K562 (cell line): ENCODE results near the gene BPI. TPM values are rescaled to one million over a fixed set of nuclear protein-coding genes. Genes with fewer than 3 reads are reported as not detected.

Experiments used
- ESRRB ChIP-seq: fragments of 250-450 bp; sonication (Bioruptor Pico); IDR thresholded peaks from 2 replicates; pipeline ENCODE4 v1.5.0; 2020; ENCODE audit warnings: mild to moderate bottlenecking, moderate library complexity, borderline replicate concordance
- GATAD2A ChIP-seq: fragments of 450-650 bp; IDR thresholded peaks from 2 replicates; pipeline ENCODE4 v1.6.1; 2017
- HDAC6 ChIP-seq: IDR thresholded peaks from 2 replicates; pipeline ENCODE4 v1.6.1; 2012; ENCODE audit warnings: low read depth, mild to moderate bottlenecking, control low read depth, inconsistent platforms, low read length, moderate library complexity
- IFI16 ChIP-seq: fragments of 250-450 bp; sonication (Bioruptor Pico); IDR thresholded peaks from 2 replicates; pipeline ENCODE4 v2.1.2; 2022; ENCODE audit warnings: mild to moderate bottlenecking, inconsistent platforms
- PHF21A ChIP-seq: fragments of 450-650 bp; IDR thresholded peaks from 2 replicates; pipeline ENCODE4 v1.6.1; 2017; ENCODE audit warnings: low read depth, borderline replicate concordance
- PTBP1 ChIP-seq: fragments of 200-400 bp; formaldehyde crosslinking; IDR thresholded peaks from 2 replicates; pipeline ENCODE4 v1.6.1; 2017; ENCODE audit warnings: low read depth, low read length
- RBFOX2 ChIP-seq: fragments of 200-400 bp; formaldehyde crosslinking; IDR thresholded peaks from 2 replicates; pipeline ENCODE4 v1.6.1; 2017; ENCODE audit warnings: low read depth, mild to moderate bottlenecking, low read length, moderate library complexity
- TBL1XR1 ChIP-seq, 2 experiments: IDR thresholded peaks; 2 replicates each; pipeline ENCODE4 v1.6.1; 2012; ENCODE audit warnings: improper control_type of control experiment in 2 of 2, low read length in 2 of 2, mild to moderate bottlenecking in 1 of 2
- U2AF1 ChIP-seq: fragments of 200-400 bp; formaldehyde crosslinking; optimal IDR thresholded peaks from 2 replicates; pipeline ENCODE3; 2017; ENCODE audit warnings: mild to moderate bottlenecking, low read depth, low read length, moderate library complexity
- ZBTB8A ChIP-seq: fragments of 450-650 bp; IDR thresholded peaks from 2 replicates; pipeline ENCODE4 v1.6.1; 2018; ENCODE audit warnings: mild to moderate bottlenecking, moderate library complexity; ENCODE audit not compliant: partially characterized antibody
- ZFP1 ChIP-seq: fragments of 450-650 bp; formaldehyde crosslinking; IDR thresholded peaks from 2 replicates; pipeline ENCODE4 v1.4.0; 2020; ENCODE audit warnings: mild to moderate bottlenecking, mixed read lengths
- ZNF3 ChIP-seq: fragments of 250-450 bp; sonication (Bioruptor Pico); IDR thresholded peaks from 2 replicates; pipeline ENCODE4 v1.5.0; 2021; ENCODE audit warnings: mild to moderate bottlenecking, moderate library complexity
- ZNF324 ChIP-seq: fragments of 250-450 bp; sonication (Bioruptor Pico); IDR thresholded peaks from 2 replicates; pipeline ENCODE4 v1.4.0; 2020; ENCODE audit warnings: mild to moderate bottlenecking
- polyA plus RNA-seq, 8 experiments: library from polyadenylated mRNA; depleted of rRNA in 4 of 8; stranded (reverse) in 5 of 8; unstranded in 3 of 8; fragments of >200 nt; fragmentation: Nextera tagmentation in 2 of 8; fragmentation: Illumina TruSeq in 1 of 8; extraction: Ambion mirVana in 2 of 8; extraction: Trizol in 1 of 8; gene quantifications; 2 replicates each; pipeline versions ENCODE4 v1.2.1 to v1.2.3, GENCODE V29; 2011 to 2014; ENCODE audit warnings: inconsistent platforms in 1 of 8, missing spikeins in 1 of 8
- total RNA-seq, 7 experiments: library from RNA; depleted of rRNA in 6 of 7; stranded (reverse); fragments of >200 nt in 6 of 7; fragmentation: Illumina TruSeq in 2 of 7; extraction: Trizol in 2 of 7; gene quantifications; 2 replicates each; pipeline versions ENCODE4 v1.2.1 to v1.2.3, GENCODE V29; 2011 to 2021; ENCODE audit warnings: low replicate concordance in 1 of 7
- TF ChIP-seq, protein P1 (sequence below), 2 experiments: fragments of 450-650 bp; IDR thresholded peaks; 2 replicates each; pipeline ENCODE4 v1.6.1; 2016
- TF ChIP-seq, protein P2 (sequence below): IDR thresholded peaks from 2 replicates; pipeline ENCODE4 v1.6.1; 2011; ENCODE audit warnings: borderline replicate concordance, low read depth, mild to moderate bottlenecking, moderate library complexity, low read length; ENCODE audit not compliant: insufficient read depth, poor library complexity, severe bottlenecking
- TF ChIP-seq, protein P3 (sequence below): fragments of 250-450 bp; sonication (Bioruptor Pico); IDR thresholded peaks from 2 replicates; pipeline ENCODE4 v1.4.0; 2020; ENCODE audit warnings: mild to moderate bottlenecking, moderate library complexity
- TF ChIP-seq, protein P4 (sequence below), 2 experiments: fragments of 250-450 bp in 1 of 2; fragments of 450-650 bp in 1 of 2; sonication (Bioruptor Pico) in 1 of 2; IDR thresholded peaks; 2 replicates each; pipeline versions ENCODE4 v1.6.1 to v1.8.0; 2016 to 2021; ENCODE audit warnings: mild to moderate bottlenecking in 2 of 2, moderate library complexity in 2 of 2, missing compliant biosample characterization in 1 of 2, missing genetic modification characterization in 1 of 2
- TF ChIP-seq, protein P5 (sequence below), 2 experiments: fragments of 200-800 bp in 1 of 2; sonication (Bioruptor generic) in 1 of 2; sonication (generic) in 1 of 2; formaldehyde crosslinking in 1 of 2; IDR thresholded peaks in 1 of 2; conservative IDR thresholded peaks in 1 of 2; 2 replicates each; pipeline versions ENCODE4 v1.5.0 to v1.6.1; 2016 to 2020; ENCODE audit warnings: missing compliant biosample characterization in 1 of 2, missing genetic modification characterization in 1 of 2, missing genetic modification reagents in 1 of 2
- TF ChIP-seq, protein P6 (sequence below): fragments of 450-650 bp; IDR thresholded peaks from 2 replicates; pipeline ENCODE4 v1.6.1; 2016; ENCODE audit warnings: low read depth, mild to moderate bottlenecking, moderate library complexity

The BPI gene
- total and polyA plus RNA-seq, 9 of the 15 experiments (the other 6 are each of a cell fraction or from before 2014, with no cell fraction given) = not detected

DNA sequence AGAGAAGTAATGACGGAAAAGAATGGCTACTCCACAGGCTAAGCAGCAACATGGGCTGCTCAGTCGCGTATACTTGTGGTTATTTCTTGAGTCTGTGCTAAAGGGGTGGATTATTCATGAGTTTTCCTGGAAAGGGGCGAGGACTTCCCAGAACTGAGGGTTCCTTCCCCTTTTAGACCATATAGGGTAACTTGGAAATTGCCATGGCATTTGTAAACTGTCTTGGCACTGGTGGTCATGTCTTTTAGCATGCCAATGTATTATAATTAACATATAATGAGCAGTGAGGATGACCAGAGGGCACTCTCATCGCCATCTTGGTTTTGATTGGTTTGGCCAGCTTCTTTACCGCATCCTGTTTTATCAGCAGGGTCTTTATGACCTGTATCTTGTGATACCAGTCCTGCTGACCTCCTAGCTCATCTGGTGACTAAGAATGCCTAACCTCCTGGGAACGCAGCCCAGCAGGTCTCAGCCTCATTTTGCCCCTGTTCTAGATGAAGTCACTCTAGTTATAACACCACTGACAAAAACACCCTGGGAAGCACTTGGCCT is 53.8 kb downstream of the BPI start (continued):
- TF ChIP-seq, protein P1, sequence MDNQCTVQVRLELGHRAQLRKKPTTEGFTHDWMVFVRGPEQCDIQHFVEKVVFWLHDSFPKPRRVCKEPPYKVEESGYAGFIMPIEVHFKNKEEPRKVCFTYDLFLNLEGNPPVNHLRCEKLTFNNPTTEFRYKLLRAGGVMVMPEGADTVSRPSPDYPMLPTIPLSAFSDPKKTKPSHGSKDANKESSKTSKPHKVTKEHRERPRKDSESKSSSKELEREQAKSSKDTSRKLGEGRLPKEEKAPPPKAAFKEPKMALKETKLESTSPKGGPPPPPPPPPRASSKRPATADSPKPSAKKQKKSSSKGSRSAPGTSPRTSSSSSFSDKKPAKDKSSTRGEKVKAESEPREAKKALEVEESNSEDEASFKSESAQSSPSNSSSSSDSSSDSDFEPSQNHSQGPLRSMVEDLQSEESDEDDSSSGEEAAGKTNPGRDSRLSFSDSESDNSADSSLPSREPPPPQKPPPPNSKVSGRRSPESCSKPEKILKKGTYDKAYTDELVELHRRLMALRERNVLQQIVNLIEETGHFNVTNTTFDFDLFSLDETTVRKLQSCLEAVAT (IDR thresholded peaks at IDR 0.05) = no peak
- TF ChIP-seq PHF21A (no peak), ZFP1 (CRISPR knock-in tag) (no peak), ZNF3 (no peak), RBFOX2 (no peak), TBL1XR1 (IDR thresholded peaks at IDR 0.05; ENCODE audit: low read length in 2 of 2) (no peak), PTBP1 (no peak), IFI16 (no peak), ZBTB8A (no peak), ZNF324 (CRISPR knock-in tag) (no peak), GATAD2A (no peak), ESRRB (CRISPR knock-in tag) (no peak), U2AF1 (no peak), HDAC6 (no peak)
- TF ChIP-seq, protein P2, sequence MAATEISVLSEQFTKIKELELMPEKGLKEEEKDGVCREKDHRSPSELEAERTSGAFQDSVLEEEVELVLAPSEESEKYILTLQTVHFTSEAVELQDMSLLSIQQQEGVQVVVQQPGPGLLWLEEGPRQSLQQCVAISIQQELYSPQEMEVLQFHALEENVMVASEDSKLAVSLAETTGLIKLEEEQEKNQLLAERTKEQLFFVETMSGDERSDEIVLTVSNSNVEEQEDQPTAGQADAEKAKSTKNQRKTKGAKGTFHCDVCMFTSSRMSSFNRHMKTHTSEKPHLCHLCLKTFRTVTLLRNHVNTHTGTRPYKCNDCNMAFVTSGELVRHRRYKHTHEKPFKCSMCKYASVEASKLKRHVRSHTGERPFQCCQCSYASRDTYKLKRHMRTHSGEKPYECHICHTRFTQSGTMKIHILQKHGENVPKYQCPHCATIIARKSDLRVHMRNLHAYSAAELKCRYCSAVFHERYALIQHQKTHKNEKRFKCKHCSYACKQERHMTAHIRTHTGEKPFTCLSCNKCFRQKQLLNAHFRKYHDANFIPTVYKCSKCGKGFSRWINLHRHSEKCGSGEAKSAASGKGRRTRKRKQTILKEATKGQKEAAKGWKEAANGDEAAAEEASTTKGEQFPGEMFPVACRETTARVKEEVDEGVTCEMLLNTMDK = no peak
- TF ChIP-seq, protein P3, sequence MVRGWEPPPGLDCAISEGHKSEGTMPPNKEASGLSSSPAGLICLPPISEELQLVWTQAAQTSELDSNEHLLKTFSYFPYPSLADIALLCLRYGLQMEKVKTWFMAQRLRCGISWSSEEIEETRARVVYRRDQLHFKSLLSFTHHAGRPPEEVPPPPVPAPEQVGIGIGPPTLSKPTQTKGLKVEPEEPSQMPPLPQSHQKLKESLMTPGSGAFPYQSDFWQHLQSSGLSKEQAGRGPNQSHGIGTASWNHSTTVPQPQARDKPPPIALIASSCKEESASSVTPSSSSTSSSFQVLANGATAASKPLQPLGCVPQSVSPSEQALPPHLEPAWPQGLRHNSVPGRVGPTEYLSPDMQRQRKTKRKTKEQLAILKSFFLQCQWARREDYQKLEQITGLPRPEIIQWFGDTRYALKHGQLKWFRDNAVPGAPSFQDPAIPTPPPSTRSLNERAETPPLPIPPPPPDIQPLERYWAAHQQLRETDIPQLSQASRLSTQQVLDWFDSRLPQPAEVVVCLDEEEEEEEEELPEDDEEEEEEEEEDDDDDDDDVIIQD (CRISPR knock-in tag) = no peak
- TF ChIP-seq, protein P4, sequence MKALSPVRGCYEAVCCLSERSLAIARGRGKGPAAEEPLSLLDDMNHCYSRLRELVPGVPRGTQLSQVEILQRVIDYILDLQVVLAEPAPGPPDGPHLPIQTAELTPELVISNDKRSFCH (CRISPR knock-in tag; IDR thresholded peaks at IDR 0.05) = no peak
- TF ChIP-seq, protein P4 (tag; IDR thresholded peaks at IDR 0.05) = peak; percentile 61; the same call in 1 of the 2 replicates
- TF ChIP-seq, protein P5, sequence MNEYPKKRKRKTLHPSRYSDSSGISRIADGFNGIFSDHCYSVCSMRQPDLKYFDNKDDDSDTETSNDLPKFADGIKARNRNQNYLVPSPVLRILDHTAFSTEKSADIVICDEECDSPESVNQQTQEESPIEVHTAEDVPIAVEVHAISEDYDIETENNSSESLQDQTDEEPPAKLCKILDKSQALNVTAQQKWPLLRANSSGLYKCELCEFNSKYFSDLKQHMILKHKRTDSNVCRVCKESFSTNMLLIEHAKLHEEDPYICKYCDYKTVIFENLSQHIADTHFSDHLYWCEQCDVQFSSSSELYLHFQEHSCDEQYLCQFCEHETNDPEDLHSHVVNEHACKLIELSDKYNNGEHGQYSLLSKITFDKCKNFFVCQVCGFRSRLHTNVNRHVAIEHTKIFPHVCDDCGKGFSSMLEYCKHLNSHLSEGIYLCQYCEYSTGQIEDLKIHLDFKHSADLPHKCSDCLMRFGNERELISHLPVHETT (CRISPR knock-in tag; conservative IDR thresholded peaks at IDR 0.05 in 1 of 2, IDR thresholded peaks at IDR 0.05 in 1 of 2) = no peak
- TF ChIP-seq, protein P6, sequence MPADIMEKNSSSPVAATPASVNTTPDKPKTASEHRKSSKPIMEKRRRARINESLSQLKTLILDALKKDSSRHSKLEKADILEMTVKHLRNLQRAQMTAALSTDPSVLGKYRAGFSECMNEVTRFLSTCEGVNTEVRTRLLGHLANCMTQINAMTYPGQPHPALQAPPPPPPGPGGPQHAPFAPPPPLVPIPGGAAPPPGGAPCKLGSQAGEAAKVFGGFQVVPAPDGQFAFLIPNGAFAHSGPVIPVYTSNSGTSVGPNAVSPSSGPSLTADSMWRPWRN = no peak
